SK-N-SH treated with all-trans-retinoic acid at 6 μM for 48 hours (cell line): ENCODE measurements around the gene HACD4.

Experiments used
- ATAC-seq: fragments of 200-7000 bp; cut with Tn5 transposase; 3 replicates; pipeline ENCODE4 v1.9.1; 2020; ENCODE audit warnings: mild to moderate bottlenecking, moderate library complexity
- ARNTL ChIP-seq: fragments of 450-650 bp; formaldehyde crosslinking; IDR thresholded peaks from 2 replicates; pipeline ENCODE4 v1.5.0; 2020; ENCODE audit warnings: low read depth, mild to moderate bottlenecking, moderate library complexity, borderline replicate concordance
- BACH2 ChIP-seq: fragments of 250-450 bp; sonication (Bioruptor Pico); IDR thresholded peaks from 2 replicates; pipeline ENCODE4 v1.9.0; 2021; ENCODE audit warnings: mild to moderate bottlenecking, borderline replicate concordance
- CREB5 ChIP-seq: fragments of 250-450 bp; sonication (Bioruptor Pico); IDR thresholded peaks from 2 replicates; pipeline ENCODE4 v1.5.1; 2020; ENCODE audit warnings: low read depth, mild to moderate bottlenecking, moderate library complexity
- CSDC2 ChIP-seq: fragments of 250-450 bp; sonication (Bioruptor Pico); IDR thresholded peaks from 2 replicates; pipeline ENCODE4 v1.5.0; 2020; ENCODE audit warnings: mild to moderate bottlenecking, moderate library complexity
- CSRNP3 ChIP-seq: fragments of 250-450 bp; sonication (Bioruptor Pico); IDR thresholded peaks from 2 replicates; pipeline ENCODE4 v1.5.1; 2021; ENCODE audit warnings: mild to moderate bottlenecking, moderate library complexity
- ESRRG ChIP-seq: fragments of 250-450 bp; sonication (Bioruptor Pico); IDR thresholded peaks from 2 replicates; pipeline ENCODE4 v1.6.1; 2021; ENCODE audit warnings: mild to moderate bottlenecking
- GLIS3 ChIP-seq: fragments of 250-450 bp; sonication (Bioruptor Pico); IDR thresholded peaks from 2 replicates; pipeline ENCODE4 v1.5.0; 2020; ENCODE audit warnings: mild to moderate bottlenecking, moderate library complexity
- ISL1 ChIP-seq: fragments of 250-450 bp; sonication (Bioruptor Pico); IDR thresholded peaks from 2 replicates; pipeline ENCODE4 v2.1.2; 2022; ENCODE audit warnings: mild to moderate bottlenecking, moderate library complexity
- OSR1 ChIP-seq: fragments of 250-450 bp; sonication (Bioruptor Pico); IDR thresholded peaks from 2 replicates; pipeline ENCODE4 v1.8.0; 2022; ENCODE audit warnings: moderate library complexity, mild to moderate bottlenecking, inconsistent platforms
- PATZ1 ChIP-seq: fragments of 250-450 bp; sonication (Bioruptor Pico); IDR thresholded peaks from 2 replicates; pipeline ENCODE4 v1.8.0; 2020; ENCODE audit warnings: mild to moderate bottlenecking, moderate library complexity, borderline replicate concordance
- POU6F1 ChIP-seq: fragments of 250-450 bp; sonication (Bioruptor Pico); IDR thresholded peaks from 2 replicates; pipeline ENCODE4 v1.8.0; 2021; ENCODE audit warnings: low read depth, mild to moderate bottlenecking, moderate library complexity, borderline replicate concordance
- PPARA ChIP-seq: fragments of 250-450 bp; sonication (Bioruptor Pico); IDR thresholded peaks from 2 replicates; pipeline ENCODE4 v1.5.0; 2020; ENCODE audit warnings: mild to moderate bottlenecking, borderline replicate concordance
- SNAI2 ChIP-seq: fragments of 250-450 bp; sonication (Bioruptor Pico); IDR thresholded peaks from 2 replicates; pipeline ENCODE4 v1.5.0; 2020; ENCODE audit warnings: mild to moderate bottlenecking, moderate library complexity
- TCF4 ChIP-seq: fragments of 250-450 bp; sonication (Bioruptor Pico); IDR thresholded peaks from 2 replicates; pipeline ENCODE4 v1.8.0; 2021; ENCODE audit warnings: mild to moderate bottlenecking, moderate library complexity, borderline replicate concordance
- TOX ChIP-seq: fragments of 250-450 bp; sonication (Bioruptor Pico); IDR thresholded peaks from 2 replicates; pipeline ENCODE4 v1.8.0; 2021; ENCODE audit warnings: mild to moderate bottlenecking, moderate library complexity, borderline replicate concordance
- TSHZ2 ChIP-seq: fragments of 250-450 bp; sonication (Bioruptor Pico); IDR thresholded peaks from 2 replicates; pipeline ENCODE4 v1.5.0; 2020; ENCODE audit warnings: mild to moderate bottlenecking, moderate library complexity
- ZC3H10 ChIP-seq: fragments of 250-450 bp; sonication (Bioruptor Pico); IDR thresholded peaks from 2 replicates; pipeline ENCODE4 v1.5.1; 2021; ENCODE audit warnings: mild to moderate bottlenecking, moderate library complexity
- ZFP3 ChIP-seq: fragments of 250-450 bp; sonication (Bioruptor Pico); IDR thresholded peaks from 2 replicates; pipeline ENCODE4 v1.5.0; 2020; ENCODE audit warnings: mild to moderate bottlenecking, moderate library complexity
- ZFP30 ChIP-seq: fragments of 450-650 bp; formaldehyde crosslinking; IDR thresholded peaks from 2 replicates; pipeline ENCODE4 v1.5.0; 2022; ENCODE audit warnings: mild to moderate bottlenecking, moderate library complexity
- ZNF565 ChIP-seq: fragments of 450-650 bp; formaldehyde crosslinking; conservative IDR thresholded peaks from 2 replicates; pipeline ENCODE4 v1.5.0; 2020; ENCODE audit warnings: low read depth, mild to moderate bottlenecking, moderate library complexity
- ZNF70 ChIP-seq: fragments of 450-650 bp; formaldehyde crosslinking; IDR thresholded peaks from 2 replicates; pipeline ENCODE4 v1.5.0; 2020; ENCODE audit warnings: mild to moderate bottlenecking, moderate library complexity
- ZNF8 ChIP-seq: fragments of 450-650 bp; formaldehyde crosslinking; IDR thresholded peaks from 2 replicates; pipeline ENCODE4 v1.5.0; 2020; ENCODE audit warnings: mild to moderate bottlenecking, moderate library complexity

HACD4 gene

GRCh38 chr9:21039302-21039701 is 7.9 kb upstream of the HACD4 start:
- TF ChIP-seq ESRRG (CRISPR knock-in tag) (no peak), ZC3H10 (CRISPR knock-in tag) (no peak), SNAI2 (CRISPR knock-in tag) (no peak), ZNF70 (CRISPR knock-in tag) (no peak), ZNF8 (no peak), PPARA (CRISPR knock-in tag) (no peak), TOX (CRISPR knock-in tag) (no peak), ARNTL (CRISPR knock-in tag) (no peak), OSR1 (CRISPR knock-in tag) (no peak), PATZ1 (CRISPR knock-in tag) (no peak), BACH2 (CRISPR knock-in tag) (no peak), ISL1 (CRISPR knock-in tag) (no peak), ZNF565 (CRISPR knock-in tag) (no peak)
- ATAC-seq, result no peak

- no peak for TF ChIP-seq ESRRG (CRISPR knock-in tag)
- TF ChIP-seq ZNF70 (CRISPR knock-in tag), result no peak
- TF ChIP-seq ZNF8, result no peak
- no peak for TF ChIP-seq PATZ1 (CRISPR knock-in tag)
- no peak for TF ChIP-seq ZFP3
- TF ChIP-seq CREB5, result no peak
- TF ChIP-seq ZFP30 (CRISPR knock-in tag), result no peak
- TF ChIP-seq TSHZ2, result no peak
- TF ChIP-seq CSRNP3 (CRISPR knock-in tag), result no peak
- TF ChIP-seq ZNF565 (CRISPR knock-in tag), result no peak
- TF ChIP-seq CSDC2 (CRISPR knock-in tag), result no peak
- no peak for TF ChIP-seq TOX (CRISPR knock-in tag)
- no peak for TF ChIP-seq POU6F1 (CRISPR knock-in tag)
- TF ChIP-seq TCF4 (CRISPR knock-in tag), result no peak
- TF ChIP-seq GLIS3 (CRISPR knock-in tag), result no peak
- TF ChIP-seq OSR1 (CRISPR knock-in tag), result no peak
- no peak for TF ChIP-seq SNAI2 (CRISPR knock-in tag)
- TF ChIP-seq ARNTL (CRISPR knock-in tag), result no peak
- ATAC-seq, result no peak
These were observed 5.8 kb upstream of the HACD4 start for GRCh38 chr9:21037278-21037677.
